HG03045 (cell line): ENCODE results near the gene SMAD3.
A peak's percentile ranks its signal among the peaks of the same experiment; 100 is the strongest.
"Not testable (repeated sequence)": the region's sequence is repeated elsewhere in the genome, so short reads cannot be mapped to it uniquely, and the experiment has no call there.

Source experiments
- ATAC-seq: cut with Tn5 transposase; IDR thresholded peaks from one replicate; pipeline ENCODE4 v1.9.1; 2021; ENCODE audit warnings: mild to moderate bottlenecking, moderate library complexity; ENCODE audit not compliant: unreplicated experiment

SMAD3 gene

DNA sequence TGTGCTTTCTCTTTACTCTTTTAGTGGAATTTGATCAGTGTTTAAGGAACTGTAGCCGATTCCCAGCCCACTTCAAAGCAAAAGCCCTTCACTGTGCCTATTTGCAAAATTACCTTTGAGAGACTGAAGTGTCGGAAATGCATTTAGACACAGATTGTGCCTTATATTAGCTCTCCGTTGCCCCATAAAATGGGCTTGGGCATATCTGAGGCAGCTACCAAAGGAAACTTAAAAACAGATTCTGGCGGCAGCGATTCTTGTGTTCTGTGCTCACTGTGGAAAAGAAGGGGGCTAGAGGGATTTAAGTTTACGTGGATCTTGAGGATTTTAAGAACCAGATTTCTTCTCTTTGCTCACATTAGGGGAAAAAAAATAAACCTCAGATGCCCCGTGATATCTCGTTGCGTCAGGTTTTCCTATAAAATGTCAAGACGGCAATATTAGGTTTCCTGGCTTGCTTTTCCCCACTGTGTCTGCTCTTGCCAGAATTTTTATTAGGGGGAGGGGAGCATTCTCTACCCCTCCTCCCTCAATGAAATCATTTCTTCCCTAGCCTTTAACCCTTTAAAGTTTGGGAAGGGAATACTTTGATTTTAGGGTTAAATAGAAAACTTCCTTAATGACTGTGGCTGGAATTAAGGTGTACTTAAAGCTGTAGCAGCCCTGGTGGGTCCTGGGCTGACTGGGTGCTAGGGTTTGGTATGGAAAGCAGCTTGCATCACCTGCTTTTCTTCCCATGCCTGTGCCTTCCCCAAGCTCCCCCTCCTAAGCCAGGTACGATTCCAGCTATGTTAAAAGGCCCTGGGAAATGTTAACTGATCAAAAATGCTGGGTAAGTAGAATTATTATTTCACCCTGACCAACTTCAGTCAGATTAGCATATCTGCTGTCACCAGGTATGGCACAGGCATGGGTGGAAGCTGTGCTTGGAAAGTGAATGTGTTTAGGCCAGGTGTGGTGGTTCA lies 73.8 kb downstream of the SMAD3 start:
- no peak for ATAC-seq

DNA sequence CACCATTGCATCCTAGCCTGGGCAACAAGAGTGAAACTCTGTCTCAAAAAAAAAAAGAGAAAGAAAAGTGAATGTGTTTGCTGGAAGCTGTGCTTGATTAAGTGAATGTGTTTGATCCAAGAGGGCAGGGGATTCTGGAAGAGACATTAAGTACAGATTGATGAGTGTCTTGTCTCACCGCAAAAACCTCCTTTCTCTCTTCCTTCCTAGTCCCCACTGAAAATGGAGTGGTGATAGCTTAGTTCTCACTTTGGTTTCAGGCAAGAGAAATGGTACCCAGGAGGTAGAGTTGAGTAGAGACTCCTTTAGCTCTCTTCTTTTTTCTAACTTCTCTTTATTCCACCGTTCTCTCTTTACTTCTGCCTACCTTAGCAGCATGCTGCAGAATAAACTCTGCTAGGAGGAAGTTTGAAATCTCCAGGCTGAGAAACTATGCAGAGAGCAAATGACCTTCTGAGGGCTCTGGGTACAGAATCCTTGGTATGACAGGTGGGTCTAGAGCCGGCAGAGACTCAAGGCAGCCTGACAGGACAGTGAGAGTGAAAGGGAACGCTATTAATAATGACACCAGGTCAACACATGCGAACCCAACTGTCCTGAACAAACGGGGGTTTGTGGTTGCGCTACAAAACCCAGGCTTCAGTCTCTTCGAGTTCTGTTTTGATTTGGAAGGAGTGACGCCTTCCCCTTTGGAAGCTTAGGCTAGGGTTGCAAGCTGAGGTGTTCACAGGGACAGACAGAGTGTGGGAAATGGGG lies 74.9 kb downstream of the SMAD3 start:
- ATAC-seq, result peak; percentile 65

DNA sequence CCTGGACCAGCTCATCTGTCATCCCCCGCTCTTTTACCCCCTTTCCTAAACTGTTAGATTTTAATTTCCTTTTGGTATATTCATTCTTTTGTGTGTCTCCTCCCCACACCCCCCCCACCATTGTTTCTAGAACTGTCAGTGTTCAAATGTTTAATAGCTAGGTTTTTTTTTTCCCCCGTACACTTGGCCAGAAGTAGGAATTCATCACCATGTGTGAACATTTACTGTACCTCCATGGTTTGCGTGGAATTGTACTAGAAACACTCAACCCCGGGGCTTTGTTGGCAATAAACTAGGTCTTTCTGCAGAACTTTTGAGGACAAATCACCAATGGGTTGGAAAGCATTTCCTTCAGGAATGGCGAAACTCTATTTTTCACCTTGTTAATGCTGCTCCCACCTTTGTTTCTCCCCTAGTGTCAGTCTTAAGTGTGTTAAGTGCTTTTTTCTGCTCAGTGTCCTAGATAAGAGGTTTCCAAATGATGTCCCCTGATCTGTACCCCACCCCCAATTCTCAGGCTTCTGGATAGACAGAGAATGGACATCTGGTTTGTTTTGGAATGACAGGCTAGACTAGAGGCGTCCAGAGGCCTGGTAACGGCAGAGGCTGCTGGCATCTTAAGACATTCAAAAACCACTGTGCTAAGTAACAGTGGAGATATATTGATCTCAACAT lies 76.8 kb downstream of the SMAD3 start:
- ATAC-seq, result no peak

DNA sequence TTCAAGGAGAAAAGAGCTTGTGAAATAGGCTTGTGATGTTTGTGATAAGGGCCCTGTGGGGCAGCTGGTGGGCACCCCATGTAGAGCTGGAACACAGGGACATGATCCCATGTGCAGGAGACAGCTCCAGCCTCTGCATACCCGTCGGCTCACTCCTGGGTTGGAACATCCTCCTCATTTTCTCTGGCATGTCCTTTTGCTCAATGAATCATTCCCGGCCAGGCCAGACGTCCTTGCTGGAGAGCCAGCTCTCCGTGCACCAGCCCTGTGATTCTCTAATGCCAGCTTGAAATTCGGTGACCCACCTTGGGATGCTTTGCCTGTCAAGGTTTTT lies 77.3 kb downstream of the SMAD3 start:
- ATAC-seq, result no peak

DNA sequence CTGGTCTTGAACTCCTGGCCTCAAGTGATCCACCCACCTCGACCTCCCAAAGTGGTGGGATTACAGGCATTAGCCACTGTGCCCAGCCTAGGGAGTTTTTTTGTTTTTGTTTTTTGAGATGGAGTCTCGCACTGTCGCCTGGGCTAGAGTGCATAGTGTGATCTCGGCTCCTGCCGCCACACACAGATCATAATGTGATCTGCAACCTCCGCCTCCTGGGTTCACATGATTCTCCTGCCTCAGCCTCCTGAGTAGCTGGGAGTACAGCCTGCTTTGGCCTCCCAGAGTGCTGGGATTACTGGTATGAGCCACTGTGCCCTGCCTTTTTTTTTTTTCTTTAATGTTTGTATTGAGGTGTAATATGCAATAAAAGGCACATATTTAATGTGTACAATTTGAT lies 78.2 kb downstream of the SMAD3 start:
- no peak for ATAC-seq

DNA sequence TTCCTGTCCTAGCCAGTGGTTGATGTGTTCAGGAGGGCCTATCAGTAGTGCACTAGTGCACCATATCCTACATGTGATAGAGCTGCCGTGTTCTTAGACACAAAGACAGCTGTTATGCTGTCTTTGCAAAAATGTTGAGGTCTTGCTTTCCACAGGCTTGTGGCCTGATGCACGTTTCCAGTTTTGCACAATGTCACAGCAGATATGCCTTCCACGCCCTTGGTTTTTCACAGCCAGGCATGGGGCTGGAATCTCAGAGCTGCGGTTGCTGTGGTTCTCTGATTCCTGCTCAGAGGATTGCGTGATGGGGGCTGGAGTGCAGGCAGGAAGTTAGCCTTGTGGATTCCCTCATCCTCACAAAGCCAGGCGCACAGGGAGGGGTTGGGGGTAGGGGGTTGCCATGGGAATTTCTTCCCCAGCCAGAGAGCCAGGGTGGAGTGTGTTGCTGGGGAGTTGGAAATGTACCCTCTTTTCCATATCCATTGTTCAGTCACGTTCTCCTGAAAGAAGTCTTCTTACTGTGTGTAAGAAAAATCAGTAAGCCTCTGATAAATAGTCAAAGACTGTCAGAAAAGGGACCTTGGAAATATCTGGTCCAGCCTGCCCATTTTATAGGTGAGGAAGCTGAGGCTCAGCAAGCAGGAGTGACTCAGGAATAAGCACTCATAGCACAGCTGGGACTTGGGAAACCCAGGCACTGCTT lies 79.4 kb downstream of the SMAD3 start:
- no peak for ATAC-seq

DNA sequence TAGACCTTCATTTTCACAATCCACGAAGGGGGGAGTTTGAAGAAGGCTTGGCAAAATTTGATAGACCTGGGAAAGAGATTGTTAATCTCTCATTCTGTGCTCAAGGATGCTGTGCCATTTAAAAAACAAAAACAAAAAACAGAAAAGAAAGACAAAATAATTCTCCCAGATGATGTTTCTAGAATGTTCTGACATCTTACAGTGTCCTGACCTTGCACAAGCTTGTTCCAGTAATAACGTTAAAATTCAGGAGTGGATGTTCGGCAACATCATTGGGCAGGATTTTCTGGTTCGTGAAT lies 79.9 kb downstream of the SMAD3 start:
- ATAC-seq, result no peak

DNA sequence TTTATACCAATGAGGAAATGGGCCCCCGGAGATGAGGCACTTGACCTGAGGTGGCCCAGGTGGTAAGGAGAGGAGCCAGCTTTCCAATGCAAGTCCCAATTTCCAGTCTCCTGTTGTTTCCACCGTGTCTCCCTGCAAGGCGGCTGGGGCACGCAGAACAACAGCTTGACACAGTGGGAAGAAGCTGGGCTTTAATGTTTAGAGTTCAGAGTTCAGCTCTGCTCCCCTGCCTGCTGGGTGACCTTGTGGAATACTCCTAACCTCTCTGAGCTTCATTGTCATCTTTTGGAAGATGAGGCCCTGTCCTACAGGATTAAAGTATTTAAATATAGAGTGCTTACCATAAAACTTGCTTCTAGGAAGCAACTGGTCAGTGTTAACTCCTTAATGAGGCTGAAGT lies 80.3 kb downstream of the SMAD3 start:
- ATAC-seq, result no peak

DNA sequence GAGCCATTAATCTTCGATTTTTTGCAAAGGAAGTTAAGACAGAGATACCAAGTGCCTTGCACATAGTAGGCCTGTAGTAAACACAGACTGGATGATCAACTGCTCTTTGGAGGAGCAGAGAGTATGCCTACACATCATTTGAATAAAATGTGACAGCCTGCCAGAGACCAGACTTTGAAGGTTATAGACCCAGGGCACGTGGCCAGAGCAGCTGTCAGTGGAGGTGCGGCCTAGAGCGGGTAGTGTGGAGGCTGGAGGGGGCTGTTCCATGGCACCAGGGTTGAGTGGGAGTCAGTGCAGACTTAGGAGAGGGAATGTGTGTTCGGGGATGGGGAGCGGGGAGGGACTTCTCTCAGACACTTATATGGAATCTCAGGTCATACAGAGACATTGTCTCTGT lies 80.8 kb downstream of the SMAD3 start:
- ATAC-seq, result no peak

DNA sequence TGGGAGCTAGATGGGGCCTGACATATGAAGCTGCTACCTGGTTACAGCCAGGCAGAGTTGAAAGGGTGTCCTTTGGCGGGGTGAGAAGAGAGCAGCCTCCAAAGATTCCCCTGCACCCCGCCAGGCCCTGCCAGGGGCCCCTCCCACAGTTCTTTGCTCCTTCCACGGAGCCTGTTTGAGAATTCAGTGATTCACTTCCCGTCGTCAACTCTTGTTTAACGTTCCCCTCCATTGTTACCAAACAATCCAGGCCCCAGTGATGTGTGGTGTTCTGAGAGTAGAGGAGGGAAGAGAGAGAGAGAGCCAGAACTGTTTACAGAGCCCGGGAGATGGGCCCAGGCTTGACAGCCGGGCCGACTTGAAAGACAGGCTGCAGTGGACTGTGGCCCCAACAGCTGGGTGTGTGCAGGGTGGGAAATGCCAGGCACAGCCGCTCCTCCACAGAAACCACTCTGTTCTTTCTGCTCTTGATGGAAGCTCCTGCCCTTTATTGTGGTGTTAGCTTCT lies 81.5 kb downstream of the SMAD3 start:
- no peak for ATAC-seq

DNA sequence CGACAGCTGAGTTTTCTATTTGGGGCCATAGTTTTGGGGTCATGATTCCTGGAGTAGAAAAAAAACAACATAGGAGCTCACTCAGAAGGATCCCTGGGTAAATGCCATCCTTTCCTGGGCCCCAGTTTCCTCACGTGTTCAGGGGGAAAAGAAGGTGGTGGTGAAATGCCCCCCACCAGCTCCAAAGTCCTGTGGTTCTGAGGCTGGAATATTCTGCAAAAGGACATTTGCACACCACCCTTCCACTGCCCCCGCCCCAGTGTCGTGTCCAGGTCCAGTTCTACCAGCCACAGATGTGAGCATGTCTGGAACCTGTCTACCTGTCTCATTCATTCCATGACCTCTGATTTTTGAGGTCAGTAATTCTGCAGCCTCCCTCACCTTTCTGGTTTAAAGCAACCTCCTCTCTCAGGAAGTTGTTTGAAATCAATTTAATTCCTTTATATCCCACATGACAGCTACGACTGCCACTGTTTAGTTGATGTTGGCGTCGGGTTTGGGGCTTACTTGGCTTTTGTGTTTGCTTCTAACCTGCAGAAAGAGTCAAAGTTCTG lies 82.1 kb downstream of the SMAD3 start:
- ATAC-seq, result no peak

DNA sequence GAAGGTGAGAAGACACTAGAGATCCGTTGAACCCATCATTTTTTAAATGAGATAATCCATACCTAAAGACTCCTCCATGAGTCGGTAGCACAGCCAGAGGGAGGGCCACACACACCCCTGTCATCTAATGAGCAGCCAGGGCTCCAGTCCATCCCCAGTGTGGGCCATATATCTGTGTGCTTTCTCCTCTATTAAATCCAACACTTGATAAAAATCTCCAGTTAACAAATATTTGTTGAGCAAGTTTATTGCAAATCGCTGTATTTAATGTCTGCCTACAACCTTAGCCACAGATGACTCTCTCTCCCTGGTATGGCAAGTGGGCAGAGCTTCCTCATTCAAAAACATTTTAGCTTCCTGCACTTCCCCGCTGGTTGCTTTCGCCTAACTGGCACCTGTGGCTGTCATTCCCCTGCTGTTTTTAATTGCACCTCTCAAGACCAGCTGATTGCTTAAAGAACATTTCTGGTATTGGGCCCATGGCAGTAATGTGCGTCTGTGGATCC lies 82.8 kb downstream of the SMAD3 start:
- no peak for ATAC-seq

DNA sequence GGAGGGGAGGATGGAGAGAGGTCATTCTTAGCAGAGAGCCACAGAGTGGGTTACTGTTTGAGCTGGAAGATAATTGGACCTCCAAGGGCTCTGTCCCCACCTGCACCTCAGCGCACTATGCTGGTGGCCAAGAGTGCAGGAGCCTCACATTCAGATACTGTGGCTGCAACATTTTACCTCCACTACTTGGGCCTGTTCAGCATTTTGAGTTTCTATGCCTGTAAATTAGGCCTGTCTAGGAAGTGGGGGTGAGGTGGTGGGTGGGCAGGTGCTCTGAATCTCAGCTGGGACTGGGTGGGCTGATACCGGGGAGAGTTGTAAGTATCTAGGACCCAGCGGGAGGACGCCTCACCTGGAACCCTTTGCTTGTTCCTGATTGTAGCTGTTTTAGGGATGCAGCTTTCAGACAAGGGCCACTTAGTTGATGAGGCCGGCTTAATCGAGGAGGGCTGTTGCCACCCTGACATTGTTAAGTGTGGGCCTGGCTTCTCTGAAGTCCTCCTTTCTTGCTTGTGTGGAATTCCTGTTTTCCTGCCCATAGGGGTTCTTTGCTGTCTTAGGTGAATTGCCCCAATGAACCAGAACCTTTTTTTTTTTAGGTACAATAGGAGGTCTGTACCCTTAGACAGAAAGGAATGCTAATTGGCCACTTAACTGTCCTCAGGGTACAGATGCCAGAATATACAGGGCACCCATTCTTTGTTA lies 83.8 kb downstream of the SMAD3 start:
- ATAC-seq, result no peak

DNA sequence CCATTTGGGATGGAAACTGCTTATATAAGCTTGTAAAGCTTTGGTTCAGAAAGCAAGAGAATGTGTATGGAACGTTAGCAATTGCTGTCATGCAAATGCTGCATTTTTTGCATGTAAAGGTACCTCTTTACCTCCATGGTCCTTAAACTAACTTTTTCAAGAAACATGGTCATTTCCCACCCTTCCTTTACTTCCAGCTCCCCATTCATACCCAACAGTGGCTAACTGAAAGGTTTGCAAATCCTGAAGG lies 84.3 kb downstream of the SMAD3 start:
- ATAC-seq, result no peak

DNA sequence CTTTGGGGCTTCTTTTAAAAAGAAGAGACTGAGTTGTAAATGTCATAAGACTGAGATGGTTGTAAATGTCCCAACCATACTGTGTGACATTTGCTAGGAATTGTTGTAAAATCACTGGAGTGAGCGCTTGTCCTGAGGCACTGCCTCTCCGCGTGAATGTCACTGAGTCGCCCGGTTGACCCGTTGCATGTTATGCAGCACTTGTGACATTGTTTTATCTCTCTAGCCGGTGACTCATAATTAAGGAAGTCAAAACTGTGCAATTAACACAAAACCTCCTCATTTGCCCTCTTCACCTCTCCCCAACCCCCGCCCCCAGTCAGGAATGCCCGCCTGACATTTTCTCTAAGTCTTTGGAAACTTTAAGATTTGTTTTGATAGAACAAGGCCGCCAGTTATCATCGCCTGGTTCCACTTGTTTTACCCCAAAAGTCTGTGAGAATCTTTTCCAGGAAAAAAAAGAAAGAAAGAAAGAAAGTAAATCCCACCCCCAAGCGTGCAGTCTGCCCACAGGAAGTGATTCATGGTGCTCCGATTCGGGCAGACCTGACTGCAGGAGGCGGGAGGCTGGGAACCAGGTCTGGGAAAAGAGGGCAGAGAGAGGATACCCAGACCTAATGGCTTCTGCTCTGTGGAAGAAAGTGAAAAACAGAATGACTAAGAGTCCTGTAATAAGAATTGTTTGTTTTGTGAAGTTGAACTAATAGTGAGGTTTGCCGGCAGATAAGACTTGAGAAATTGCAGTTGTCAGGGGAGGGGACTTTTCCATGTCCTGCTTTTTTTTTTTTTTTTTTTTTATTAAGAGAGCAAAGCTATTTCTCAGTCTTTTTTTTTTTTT lies 84.8 kb downstream of the SMAD3 start:
- no peak for ATAC-seq

DNA sequence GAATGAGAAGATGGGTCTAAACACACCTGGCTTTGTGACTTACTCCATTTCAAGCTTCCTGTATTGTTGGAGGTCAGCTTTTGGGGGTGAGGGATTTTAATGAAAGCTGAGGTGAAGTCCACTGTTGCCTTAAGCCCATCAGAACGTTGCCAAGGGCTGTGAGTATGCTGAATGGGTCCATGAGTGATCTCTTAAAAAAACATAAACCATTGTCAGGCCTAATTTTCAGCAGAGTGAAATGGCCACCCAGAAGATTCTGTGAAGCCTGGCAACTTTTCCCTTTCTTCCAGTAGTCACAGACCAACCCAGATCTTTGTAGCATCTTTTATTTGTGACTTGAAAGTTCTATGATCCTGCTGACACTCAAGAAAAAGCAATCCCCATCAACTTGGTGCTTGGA lies 87.0 kb downstream of the SMAD3 start:
- ATAC-seq, result no peak

DNA sequence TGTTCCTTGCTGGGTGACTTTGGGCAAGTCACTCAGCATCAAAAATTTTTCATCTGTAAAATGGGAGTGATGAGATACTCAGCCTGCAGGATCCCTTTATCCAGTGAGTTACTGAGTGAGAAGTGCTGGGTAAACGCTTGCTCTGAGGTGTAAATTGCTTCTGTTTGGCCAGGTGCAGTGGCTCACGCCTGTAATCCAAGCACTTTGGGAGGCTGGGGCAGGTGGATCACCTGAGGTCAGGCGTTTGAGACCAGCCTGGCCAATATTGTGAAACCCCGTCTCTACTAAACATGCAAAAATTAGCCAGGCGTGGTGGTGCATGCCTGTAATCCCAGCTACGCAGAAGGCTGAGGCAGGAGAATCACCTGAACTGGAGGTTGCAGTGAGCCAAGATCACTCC lies 87.6 kb downstream of the SMAD3 start:
- ATAC-seq, result not testable (repeated sequence)

DNA sequence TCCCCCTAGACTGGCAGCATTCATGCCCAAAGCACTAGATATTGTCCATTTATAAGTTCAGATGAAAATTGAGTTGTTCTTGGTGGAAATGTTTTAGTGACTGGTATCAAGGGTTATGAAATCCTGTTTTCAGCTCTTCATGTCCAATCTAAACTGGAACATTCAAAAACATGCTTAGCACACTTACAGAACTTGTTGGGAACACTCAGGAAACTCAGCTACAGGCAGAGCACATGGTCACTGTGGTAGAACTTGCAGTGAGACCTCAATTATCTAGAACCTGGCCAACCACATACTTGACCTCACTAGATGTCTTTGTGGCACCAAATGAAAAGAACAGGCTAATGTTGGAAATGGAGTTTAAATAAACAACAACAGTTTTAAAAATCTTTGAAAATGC lies 88.8 kb downstream of the SMAD3 start:
- ATAC-seq, result no peak

DNA sequence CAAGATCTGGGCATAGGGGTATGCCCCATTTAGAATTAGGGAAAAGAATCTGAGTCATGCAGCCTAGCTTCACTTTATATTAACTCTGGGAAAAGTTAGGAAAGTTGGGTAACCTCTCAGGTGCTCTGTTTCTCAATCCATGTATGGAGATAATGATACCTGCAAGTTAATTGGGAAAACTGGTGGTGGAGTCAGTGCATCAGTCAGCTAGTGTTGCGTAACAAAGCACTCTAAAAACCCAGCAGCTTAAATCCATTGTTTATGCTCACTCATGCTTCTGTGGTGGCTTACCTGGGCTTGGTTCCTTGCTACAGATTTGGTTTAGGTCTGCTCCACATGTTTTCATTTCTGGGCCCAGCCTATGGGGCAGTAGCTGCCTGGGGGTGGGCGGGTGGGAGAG lies 91.0 kb downstream of the SMAD3 start:
- no peak for ATAC-seq
